Measurements from ENCODE around the gene PRTFDC1.
"Not testable (repeated sequence)": the region's sequence is repeated elsewhere in the genome, so short reads cannot be mapped to it uniquely, and the experiment has no call there.

PRTFDC1 gene

GRCh38 chr10:24971374-24971773 is 19.0 kb upstream of the PRTFDC1 start:
- Histone ChIP-seq H3K36me3 (ENCODE audit: insufficient read depth) (no peaks in the 10 kb centered on the region), H3K9ac (no peak overlapping the region), H3K27me3 (ENCODE audit: insufficient read depth, low read depth) (no peaks in the 10 kb centered on the region), H3K4me1 (ENCODE audit: low read depth, poor library complexity, severe bottlenecking) (peaks cover 20% of the 10 kb centered on the region), H3K79me2 (ENCODE audit: insufficient read depth, low read depth) (no peaks in the 10 kb centered on the region), H3K4me2 (no peak overlapping the region), H4K20me1 (ENCODE audit: insufficient read depth) (no peaks in the 10 kb centered on the region), H2AFZ (ENCODE audit: low read depth) (no peak overlapping the region), H3K27ac (no peak overlapping the region), H3K4me3 (IDR thresholded peaks at IDR 0.05; ENCODE audit: insufficient read depth, low read depth, low read length) (no peak overlapping the region)
- TF ChIP-seq, protein P1, sequence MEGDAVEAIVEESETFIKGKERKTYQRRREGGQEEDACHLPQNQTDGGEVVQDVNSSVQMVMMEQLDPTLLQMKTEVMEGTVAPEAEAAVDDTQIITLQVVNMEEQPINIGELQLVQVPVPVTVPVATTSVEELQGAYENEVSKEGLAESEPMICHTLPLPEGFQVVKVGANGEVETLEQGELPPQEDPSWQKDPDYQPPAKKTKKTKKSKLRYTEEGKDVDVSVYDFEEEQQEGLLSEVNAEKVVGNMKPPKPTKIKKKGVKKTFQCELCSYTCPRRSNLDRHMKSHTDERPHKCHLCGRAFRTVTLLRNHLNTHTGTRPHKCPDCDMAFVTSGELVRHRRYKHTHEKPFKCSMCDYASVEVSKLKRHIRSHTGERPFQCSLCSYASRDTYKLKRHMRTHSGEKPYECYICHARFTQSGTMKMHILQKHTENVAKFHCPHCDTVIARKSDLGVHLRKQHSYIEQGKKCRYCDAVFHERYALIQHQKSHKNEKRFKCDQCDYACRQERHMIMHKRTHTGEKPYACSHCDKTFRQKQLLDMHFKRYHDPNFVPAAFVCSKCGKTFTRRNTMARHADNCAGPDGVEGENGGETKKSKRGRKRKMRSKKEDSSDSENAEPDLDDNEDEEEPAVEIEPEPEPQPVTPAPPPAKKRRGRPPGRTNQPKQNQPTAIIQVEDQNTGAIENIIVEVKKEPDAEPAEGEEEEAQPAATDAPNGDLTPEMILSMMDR (conservative IDR thresholded peaks at IDR 0.05; ENCODE audit: low read depth, low read length): no peak

DNA sequence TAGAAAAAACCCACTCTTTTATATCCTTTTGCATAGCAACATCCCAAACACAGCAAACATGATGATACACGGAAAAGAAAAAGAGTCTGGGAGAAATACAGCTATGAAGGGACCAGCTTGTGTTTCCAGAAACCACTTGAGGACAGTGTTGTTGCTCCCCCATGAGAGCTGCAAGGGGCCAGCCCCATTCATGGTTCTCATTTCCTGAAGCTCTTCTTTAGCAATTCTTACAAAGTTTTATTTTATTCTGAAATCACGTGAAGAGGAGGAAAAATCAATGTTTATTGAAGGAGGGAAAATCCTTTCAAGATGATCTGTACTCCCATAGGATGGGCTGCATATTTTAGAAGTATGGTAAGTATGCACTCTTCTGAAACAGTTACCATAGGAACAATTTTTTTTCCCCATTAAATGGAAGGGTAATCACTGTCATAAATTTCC is 17.5 kb upstream of the PRTFDC1 start:
- Histone ChIP-seq H3K9ac (no peak overlapping the region), H3K4me1 (ENCODE audit: low read depth, poor library complexity, severe bottlenecking) (peaks cover 20% of the 10 kb centered on the region), H3K36me3 (ENCODE audit: insufficient read depth) (no peaks in the 10 kb centered on the region), H3K27me3 (ENCODE audit: insufficient read depth, low read depth) (no peaks in the 10 kb centered on the region), H3K4me2 (no peak overlapping the region), H2AFZ (ENCODE audit: low read depth) (no peak overlapping the region), H3K4me3 (IDR thresholded peaks at IDR 0.05; ENCODE audit: insufficient read depth, low read depth, low read length) (no peak overlapping the region), H3K27ac (no peak overlapping the region), H3K79me2 (ENCODE audit: insufficient read depth, low read depth) (no peaks in the 10 kb centered on the region), H4K20me1 (ENCODE audit: insufficient read depth) (no peaks in the 10 kb centered on the region)
- TF ChIP-seq, protein P1 (conservative IDR thresholded peaks at IDR 0.05; ENCODE audit: low read depth, low read length): no peak

- H3K27me3 ChIP-seq (ENCODE audit: insufficient read depth, low read depth): not testable (repeated sequence)
Measured at GRCh38 chr10:24968951-24969350, 16.5 kb upstream of the PRTFDC1 start.

GRCh38 chr10:24968349-24968748 is 15.9 kb upstream of the PRTFDC1 start:
- Histone ChIP-seq H3K4me3 (IDR thresholded peaks at IDR 0.05; ENCODE audit: insufficient read depth, low read depth, low read length) (no peak overlapping the region), H3K9ac (no peak overlapping the region), H3K36me3 (ENCODE audit: insufficient read depth) (no peaks in the 10 kb centered on the region), H2AFZ (ENCODE audit: low read depth) (no peak overlapping the region), H3K4me1 (ENCODE audit: low read depth, poor library complexity, severe bottlenecking) (peaks cover 10% of the 10 kb centered on the region), H3K79me2 (ENCODE audit: insufficient read depth, low read depth) (no peaks in the 10 kb centered on the region), H4K20me1 (ENCODE audit: insufficient read depth) (no peaks in the 10 kb centered on the region), H3K27ac (no peak overlapping the region), H3K27me3 (ENCODE audit: insufficient read depth, low read depth) (no peaks in the 10 kb centered on the region), H3K4me2 (no peak overlapping the region)
- TF ChIP-seq, protein P1 (conservative IDR thresholded peaks at IDR 0.05; ENCODE audit: low read depth, low read length): no peak

More at GRCh38 chr10:24968951-24969350, 16.5 kb upstream of the PRTFDC1 start:
- not testable (repeated sequence) for H3K27ac ChIP-seq; H4K20me1 ChIP-seq (ENCODE audit: insufficient read depth); H3K79me2 ChIP-seq (ENCODE audit: insufficient read depth, low read depth); H3K9ac ChIP-seq; H3K36me3 ChIP-seq (ENCODE audit: insufficient read depth); H2AFZ ChIP-seq (ENCODE audit: low read depth); H3K4me3 ChIP-seq (IDR thresholded peaks at IDR 0.05; ENCODE audit: insufficient read depth, low read depth, low read length); H3K4me2 ChIP-seq
- peaks cover 16% of the 10 kb centered on the region for H3K4me1 ChIP-seq (ENCODE audit: low read depth, poor library complexity, severe bottlenecking)

DNA sequence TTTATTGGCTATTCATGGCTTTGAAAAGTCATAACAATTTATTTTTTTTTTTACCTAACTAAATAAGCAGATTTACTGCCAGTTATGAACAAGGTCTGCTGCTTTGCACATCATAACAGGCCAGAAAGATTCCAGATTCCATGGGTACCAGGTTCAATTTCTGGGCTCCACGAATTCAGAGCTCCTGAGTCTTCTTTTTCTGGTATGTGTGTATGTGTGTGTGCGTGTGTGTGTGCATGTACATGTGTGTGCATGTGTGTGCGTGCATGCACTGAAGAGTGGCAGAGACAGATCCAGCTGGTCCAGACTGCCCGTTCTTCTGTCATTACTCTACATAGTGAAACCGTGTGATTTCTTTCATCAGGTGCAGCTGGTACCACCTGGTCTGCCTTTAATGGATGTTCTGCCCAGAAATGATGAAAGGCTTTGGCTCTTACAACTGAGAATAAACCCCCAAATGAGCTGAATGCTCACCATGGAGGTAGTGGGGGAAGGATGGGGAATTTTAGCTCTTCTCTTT is 14.6 kb upstream of the PRTFDC1 start:
- Histone ChIP-seq H3K79me2 (ENCODE audit: insufficient read depth, low read depth) (no peaks in the 10 kb centered on the region), H3K27me3 (ENCODE audit: insufficient read depth, low read depth) (no peaks in the 10 kb centered on the region), H3K9ac (no peak overlapping the region), H2AFZ (ENCODE audit: low read depth) (no peak overlapping the region), H3K4me2 (no peak overlapping the region), H3K4me1 (ENCODE audit: low read depth, poor library complexity, severe bottlenecking) (no peaks in the 10 kb centered on the region), H3K27ac (no peak overlapping the region), H3K36me3 (ENCODE audit: insufficient read depth) (no peaks in the 10 kb centered on the region), H4K20me1 (ENCODE audit: insufficient read depth) (no peaks in the 10 kb centered on the region), H3K4me3 (IDR thresholded peaks at IDR 0.05; ENCODE audit: insufficient read depth, low read depth, low read length) (no peak overlapping the region)
- TF ChIP-seq, protein P1 (conservative IDR thresholded peaks at IDR 0.05; ENCODE audit: low read depth, low read length): no peak

Measured in KMS-11 (cell line).